Mucosa of rectum (tissue), 2 donors: ENCODE measurements around the gene TCL1A.

Experiments
- H3K27ac ChIP-seq, 2 donors: one replicate each; pipeline ENCODE4 v1.7.0; 2013; ENCODE audit warnings: inconsistent platforms in 2 of 2, low read depth in 2 of 2, low read length in 2 of 2
- H3K27me3 ChIP-seq, 2 donors: one replicate each; pipeline ENCODE4 v1.7.0; 2013; ENCODE audit warnings: low read length in 2 of 2; ENCODE audit not compliant: control insufficient read depth in 2 of 2, insufficient read depth in 2 of 2
- H3K36me3 ChIP-seq, 2 donors: one replicate each; pipeline ENCODE4 v1.7.0; 2013; ENCODE audit warnings: low read length in 2 of 2; ENCODE audit not compliant: control insufficient read depth in 2 of 2, insufficient read depth in 2 of 2
- H3K4me1 ChIP-seq, 2 donors: one replicate each; pipeline ENCODE4 v1.7.0; 2013; ENCODE audit warnings: low read length in 2 of 2, mild to moderate bottlenecking in 1 of 2; ENCODE audit not compliant: control insufficient read depth in 2 of 2, insufficient read depth in 2 of 2
- H3K4me3 ChIP-seq, 2 donors: one replicate each; pipeline ENCODE4 v1.7.0; 2013; ENCODE audit warnings: low read length in 2 of 2
- H3K9ac ChIP-seq, 2 donors: one replicate each; pipeline ENCODE4 v1.7.0; 2013; ENCODE audit warnings: low read length in 2 of 2, low read depth in 1 of 2, mild to moderate bottlenecking in 1 of 2
- H3K9me3 ChIP-seq, 2 donors: one replicate each; pipeline ENCODE4 v1.7.0; 2013; ENCODE audit warnings: low read length in 2 of 2; ENCODE audit not compliant: control insufficient read depth in 2 of 2
- donor health status: healthy.
- donor health status: Normal muscosa, but diverticular disease.

TCL1A gene

DNA sequence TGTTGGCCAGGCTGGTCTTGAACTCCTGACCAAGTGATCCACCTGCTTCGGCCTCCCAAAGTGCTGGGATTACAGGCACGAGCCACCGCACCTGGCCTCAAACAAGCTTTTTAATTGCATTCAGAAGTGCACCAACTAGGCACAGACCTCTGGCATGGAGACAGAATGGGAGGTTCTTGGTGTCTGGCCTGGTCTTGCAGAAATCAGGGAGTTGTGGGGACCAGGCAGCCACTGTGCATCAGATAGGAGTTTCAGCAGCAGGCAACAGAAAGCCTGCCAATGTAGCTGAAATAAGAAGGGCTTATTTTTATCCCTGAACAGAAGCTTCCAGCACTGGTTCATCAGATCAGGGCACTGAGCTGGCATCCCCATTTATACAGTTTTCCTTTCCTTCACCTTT lies 49.9 kb downstream of the TCL1A start:
- Histone ChIP-seq H3K27ac (no peak overlapping the region), H3K4me3 (no peak overlapping the region), H3K27me3 (peaks cover 0 to 2% of the 10 kb centered on the region in 2 donors), H3K9ac (no peak overlapping the region), H3K36me3 (no peaks in the 10 kb centered on the region), H3K4me1 (no peaks in the 10 kb centered on the region), H3K9me3 (no peaks in the 10 kb centered on the region)

DNA sequence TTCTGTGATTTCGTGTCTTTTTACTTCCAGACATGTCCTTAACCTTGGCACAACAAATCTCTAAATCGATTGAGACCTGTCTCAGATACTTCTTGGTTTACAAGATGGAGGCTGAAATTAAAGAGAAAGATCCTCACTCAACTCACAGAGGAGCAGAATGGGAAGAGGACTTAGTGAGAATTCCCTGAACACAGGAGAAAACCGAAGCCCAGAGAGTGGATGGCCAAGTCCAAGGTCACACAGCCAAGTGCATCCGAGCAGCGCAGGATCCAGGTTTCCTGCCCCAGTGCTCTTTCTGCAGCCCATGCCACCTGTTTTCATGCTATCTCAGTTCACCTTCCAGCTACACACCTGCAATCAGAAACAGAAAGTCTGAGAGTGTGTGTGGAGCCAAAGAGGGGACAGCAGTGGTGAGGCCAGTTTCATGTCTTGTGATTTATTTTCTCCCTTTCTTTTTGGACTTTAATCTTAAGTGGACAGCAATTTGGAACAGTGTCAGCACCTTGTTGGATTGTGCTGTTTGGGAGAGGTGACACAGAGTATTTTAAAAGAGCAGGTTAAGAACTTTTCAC lies 50.6 kb downstream of the TCL1A start:
- peaks cover 0 to 2% of the 10 kb centered on the region in 2 donors for H3K27me3 ChIP-seq
- no peaks in the 10 kb centered on the region for H3K4me1 ChIP-seq
- H3K9me3 ChIP-seq = no peaks in the 10 kb centered on the region
- no peak overlapping the region for H3K9ac ChIP-seq
- no peaks in the 10 kb centered on the region for H3K36me3 ChIP-seq
- H3K27ac ChIP-seq = no peak overlapping the region
- peak overlapping the region in 1 of 2 donors; percentile 58 for H3K4me3 ChIP-seq

DNA sequence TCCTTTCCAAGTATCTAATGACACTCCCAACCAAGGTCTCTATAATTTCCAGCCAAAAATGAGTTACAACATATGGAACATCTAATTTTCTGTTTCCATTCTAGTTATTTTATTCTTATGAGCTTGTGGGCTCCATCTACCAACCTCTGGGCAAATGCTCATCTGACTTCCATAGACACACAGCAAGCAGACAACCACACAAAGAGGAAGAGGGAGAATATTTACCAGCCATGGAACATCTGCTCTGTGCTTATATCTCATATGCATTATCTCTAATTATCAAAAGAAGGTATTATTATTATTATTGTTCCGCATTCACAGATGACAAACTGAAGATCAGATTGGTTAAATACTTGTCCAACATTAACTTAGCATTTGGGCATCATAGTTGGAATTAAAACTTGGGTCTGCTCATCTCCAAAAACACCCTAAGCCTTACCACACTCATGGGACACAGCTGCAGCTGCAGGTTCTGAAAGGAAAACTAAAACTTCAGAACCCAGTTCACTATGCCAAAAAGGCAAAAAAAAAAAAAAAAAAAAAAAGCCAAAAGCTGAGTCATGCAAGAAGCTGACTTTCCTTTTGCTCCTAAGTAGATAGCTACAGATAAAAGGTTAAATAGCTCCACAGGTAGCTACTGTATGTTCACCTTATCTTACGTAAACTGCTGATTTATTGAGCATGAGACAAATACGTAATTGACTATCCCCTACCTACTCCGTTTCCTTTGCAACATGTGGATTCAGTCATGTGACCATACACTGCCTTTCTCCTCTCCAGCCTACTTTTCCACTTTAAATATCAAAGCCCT lies 51.3 kb downstream of the TCL1A start:
- Histone ChIP-seq H3K9me3 (no peaks in the 10 kb centered on the region), H3K4me1 (no peaks in the 10 kb centered on the region), H3K27ac (no peak overlapping the region), H3K4me3 (peak overlapping the region in 1 of 2 donors; percentile 58), H3K9ac (no peak overlapping the region), H3K27me3 (peaks cover 0 to 2% of the 10 kb centered on the region in 2 donors), H3K36me3 (no peaks in the 10 kb centered on the region)

DNA sequence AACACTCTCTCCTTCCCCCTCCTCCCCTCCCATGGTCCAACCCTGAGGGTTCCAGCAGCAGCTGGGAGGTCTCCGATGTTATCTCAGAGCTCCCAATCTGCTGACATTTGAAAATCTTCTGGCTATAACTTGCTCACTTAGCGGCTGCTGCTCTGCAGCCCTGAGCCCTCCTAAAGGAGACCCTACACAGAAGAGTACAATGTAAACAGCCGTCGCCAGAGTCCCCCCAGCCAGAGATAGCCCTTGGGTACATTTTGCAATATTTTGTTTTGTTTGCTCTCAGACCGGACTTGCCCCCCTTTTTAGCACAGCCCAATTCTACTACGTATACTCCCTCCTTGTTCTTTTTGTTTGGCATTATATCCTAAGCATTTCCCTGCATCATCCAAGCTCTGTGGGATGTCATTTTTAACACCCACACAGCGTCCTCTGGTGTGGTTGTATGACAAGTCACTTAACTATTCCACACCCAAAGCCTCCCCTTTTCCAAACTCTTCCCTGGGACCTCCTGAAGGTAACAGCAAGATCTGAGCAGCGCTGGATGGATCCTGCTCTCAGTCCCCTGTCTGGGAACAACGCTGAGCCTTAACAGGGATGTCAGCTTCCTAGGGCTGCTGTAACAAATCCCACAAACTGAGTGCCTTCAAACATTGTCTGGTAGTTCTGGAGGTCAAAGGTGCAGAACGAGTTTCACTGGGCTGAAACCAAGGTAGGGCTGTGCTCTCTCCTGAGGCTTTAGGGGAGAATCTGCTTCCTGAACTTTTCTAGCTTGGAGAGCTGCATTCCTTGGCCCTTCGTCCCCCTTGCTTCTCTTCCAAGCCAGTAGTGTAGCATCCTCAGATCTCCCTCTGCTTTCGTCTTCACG lies 53.0 kb downstream of the TCL1A start:
- H3K27me3 ChIP-seq = peaks cover 0 to 2% of the 10 kb centered on the region in 2 donors
- no peak overlapping the region for H3K27ac ChIP-seq
- no peaks in the 10 kb centered on the region for H3K4me1 ChIP-seq
- no peaks in the 10 kb centered on the region for H3K9me3 ChIP-seq
- no peak overlapping the region for H3K9ac ChIP-seq
- H3K4me3 ChIP-seq = no peak overlapping the region
- H3K36me3 ChIP-seq = no peaks in the 10 kb centered on the region

DNA sequence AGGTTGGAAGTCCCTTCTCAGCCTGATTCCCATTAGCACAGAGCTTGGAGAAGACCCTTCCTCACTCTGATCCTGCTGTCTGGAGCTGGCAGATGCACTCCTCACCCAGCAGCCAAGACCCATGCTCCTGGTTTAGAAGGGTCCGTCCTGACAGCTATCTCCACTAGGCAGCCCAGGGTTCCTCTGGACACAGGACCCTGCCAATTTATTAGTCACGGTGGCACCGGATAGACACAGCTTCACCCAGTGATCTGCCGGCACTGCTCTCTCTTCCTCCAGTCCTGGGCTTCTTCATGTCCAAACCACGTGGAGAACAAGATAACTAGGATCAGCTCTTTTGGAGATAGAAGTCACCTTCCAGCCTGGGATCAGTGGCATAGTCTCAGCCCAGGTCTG lies 53.9 kb downstream of the TCL1A start:
- Histone ChIP-seq H3K4me1 (no peaks in the 10 kb centered on the region), H3K9me3 (no peaks in the 10 kb centered on the region), H3K36me3 (no peaks in the 10 kb centered on the region), H3K9ac (no peak overlapping the region), H3K27ac (no peak overlapping the region), H3K4me3 (no peak overlapping the region), H3K27me3 (peaks cover 0 to 2% of the 10 kb centered on the region in 2 donors)
